Activated T-cell treated with anti-CD3 and anti-CD28 coated beads, Interleukin-2, amount 50 U/mL, for 4 hours (primary cell): ENCODE measurements around the gene COPA. TPM values are rescaled to one million over a fixed set of nuclear protein-coding genes. Genes with fewer than 3 reads are reported as not detected.

Experiments used
- total RNA-seq, 3 donors: library from RNA; stranded (reverse); gene quantifications; one replicate each; pipeline ENCODE4 v1.2.1, GENCODE V29; 2021

COPA gene
- total RNA-seq, 3 donors from 2014 or later = 116 to 144 (median 121) TPM

Other genes with a start within 250 kb of the COPA start
- 10 to 100 TPM; 30.5 to 45.7 (median 43.1) TPM for gene IGSF8, start 244.6 kb downstream of the COPA start, total RNA-seq
- not detected for gene ATP1A2, start 227.5 kb downstream of the COPA start, total RNA-seq
- gene ATP1A4, start 191.6 kb downstream of the COPA start, total RNA-seq = not detected
- not detected for gene CASQ1, start 152.7 kb downstream of the COPA start, total RNA-seq
- 10 to 100 TPM; 83.2 to 99.6 (median 83.7) TPM for gene PEA15, start 137.9 kb downstream of the COPA start, total RNA-seq
- gene DCAF8, start 80.7 kb downstream of the COPA start, total RNA-seq = 10 to 100 TPM; 64.4 to 68.4 (median 65.0) TPM
- 10 to 100 TPM; 55.1 to 64.3 (median 57.9) TPM for gene PEX19, start 58.1 kb downstream of the COPA start, total RNA-seq
- gene NCSTN, start 133 bp upstream of the COPA start, total RNA-seq = 10 to 100 TPM; 52.0 to 61.7 (median 60.5) TPM
- under 1 TPM; 0.30 to 0.45 (median 0.33) TPM for gene NHLH1, start 23.8 kb upstream of the COPA start, total RNA-seq
- gene VANGL2, start 57.3 kb upstream of the COPA start, total RNA-seq = under 1 TPM; 0.08 TPM
- gene SLAMF6, start 180.0 kb upstream of the COPA start, total RNA-seq = 10 to 100 TPM; 19.4 to 26.6 (median 19.6) TPM
- 10 to 100 TPM in 1 of 3 donors, 1 to 10 TPM in 2; 7.0 to 14.7 (median 7.7) TPM for gene CD84, start 236.2 kb upstream of the COPA start, total RNA-seq